Measurements from ENCODE around the gene IGF1R.

IGF1R gene

DNA sequence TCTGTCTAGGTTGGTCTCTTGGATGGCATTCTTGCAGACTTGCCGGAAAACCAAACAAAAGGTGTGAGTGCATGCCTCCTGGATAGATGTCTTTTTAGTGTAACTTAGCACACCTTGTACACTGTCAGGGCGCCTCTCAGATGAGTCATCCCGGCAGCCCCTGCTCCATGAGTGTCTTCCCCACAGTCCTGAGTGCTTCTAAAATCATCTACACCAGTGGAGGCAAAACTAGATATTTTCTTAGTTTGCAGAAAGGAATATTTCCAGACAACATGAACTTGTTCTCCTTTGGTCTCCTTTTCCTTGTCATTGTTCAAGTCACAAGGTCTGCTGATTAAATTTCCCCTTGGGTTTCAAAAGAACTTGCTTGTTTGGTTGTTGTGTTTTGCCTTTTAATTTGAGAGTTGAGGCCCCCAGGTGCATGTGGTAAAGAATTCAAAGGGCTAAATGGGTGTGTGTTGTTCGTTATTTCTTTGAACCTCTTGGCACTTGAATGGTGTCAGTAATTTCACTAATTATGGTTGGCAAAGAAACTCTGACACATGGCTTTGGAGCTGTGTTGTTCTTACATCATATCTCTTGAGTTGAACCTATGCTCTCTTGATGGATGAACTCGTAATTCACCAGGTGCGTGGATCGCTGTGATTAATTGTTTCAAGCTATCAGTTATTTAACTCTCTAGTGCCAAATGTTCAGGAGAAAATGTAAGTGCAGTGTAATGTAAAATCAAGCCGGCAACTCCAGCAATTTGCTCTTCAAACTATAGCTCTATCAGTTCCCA lies 98.2 kb downstream of the IGF1R start:
- Mint-ChIP-seq H3K4me1 (ENCODE audit: low read depth in 2 of 2) (peaks cover 0 to 5% of the 10 kb centered on the region in 2 donors), H3K27me3 (peaks cover 12 to 28% of the 10 kb centered on the region in 2 donors), H3K4me3 (no peak overlapping the region), H3K36me3 (ENCODE audit: insufficient read depth) (peaks cover 3% of the 10 kb centered on the region), H3K9me3 (no peaks in the 10 kb centered on the region), H3K27ac (no peak overlapping the region)
- ATAC-seq (replicated peaks) = no peak
- DNase-seq = no peak

- H3K27ac Mint-ChIP-seq = no peak overlapping the region
- H3K36me3 Mint-ChIP-seq (ENCODE audit: insufficient read depth) = no peaks in the 10 kb centered on the region
- ATAC-seq (replicated peaks) (no peak), DNase-seq (no peak)
- no peak overlapping the region for H3K4me3 Mint-ChIP-seq
- no peaks in the 10 kb centered on the region for H3K4me1 Mint-ChIP-seq (ENCODE audit: low read depth in 2 of 2)
- H3K9me3 Mint-ChIP-seq = no peaks in the 10 kb centered on the region
- peaks cover 0 to 6% of the 10 kb centered on the region in 2 donors for H3K27me3 Mint-ChIP-seq
Measured at GRCh38 chr15:98751767-98752166, 103.4 kb downstream of the IGF1R start.

GRCh38 chr15:98753726-98754656 lies 105.7 kb downstream of the IGF1R start:
- H3K4me3 Mint-ChIP-seq = no peak overlapping the region
- no peak overlapping the region for H3K27ac Mint-ChIP-seq
- DNase-seq (no peak), ATAC-seq (replicated peaks) (no peak)
- no peaks in the 10 kb centered on the region for H3K36me3 Mint-ChIP-seq (ENCODE audit: insufficient read depth)
- no peaks in the 10 kb centered on the region for H3K4me1 Mint-ChIP-seq (ENCODE audit: low read depth in 2 of 2)
- H3K27me3 Mint-ChIP-seq = peaks cover 0 to 9% of the 10 kb centered on the region in 2 donors
- no peaks in the 10 kb centered on the region for H3K9me3 Mint-ChIP-seq

DNA sequence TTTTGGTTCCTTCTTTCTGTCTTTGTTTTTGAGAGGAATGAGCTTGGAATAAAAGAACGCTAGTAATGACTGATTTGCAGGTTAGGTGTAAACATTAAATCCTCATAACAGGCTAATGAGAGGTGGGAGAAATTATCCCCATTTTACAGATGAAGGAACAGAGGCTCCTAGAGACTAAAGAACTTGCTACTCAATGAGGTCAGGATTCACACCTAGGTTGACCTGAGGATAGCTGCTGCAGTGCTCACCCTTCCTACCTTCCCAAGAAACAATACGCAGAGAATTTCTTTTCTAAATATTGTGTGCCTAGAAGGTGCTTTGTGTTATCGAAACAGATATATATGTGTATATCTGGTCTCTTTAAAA lies 106.3 kb downstream of the IGF1R start:
- H3K27me3 Mint-ChIP-seq = peaks cover 0 to 14% of the 10 kb centered on the region in 2 donors
- H3K9me3 Mint-ChIP-seq = no peaks in the 10 kb centered on the region
- no peak for ATAC-seq (replicated peaks)
- no peaks in the 10 kb centered on the region for H3K4me1 Mint-ChIP-seq (ENCODE audit: low read depth in 2 of 2)
- no peak overlapping the region for H3K4me3 Mint-ChIP-seq
- no peak overlapping the region for H3K27ac Mint-ChIP-seq
- no peaks in the 10 kb centered on the region for H3K36me3 Mint-ChIP-seq (ENCODE audit: insufficient read depth)
- DNase-seq = no peak

GRCh38 chr15:98755138-98755537 lies 106.8 kb downstream of the IGF1R start:
- ATAC-seq (replicated peaks) = no peak
- DNase-seq = no peak
- peak overlapping the region in 1 of 2 donors; percentile 41 for H3K27ac Mint-ChIP-seq
- H3K36me3 Mint-ChIP-seq (ENCODE audit: insufficient read depth) = no peaks in the 10 kb centered on the region
- H3K4me1 Mint-ChIP-seq (ENCODE audit: low read depth in 2 of 2) = no peaks in the 10 kb centered on the region
- no peak overlapping the region for H3K4me3 Mint-ChIP-seq
- H3K27me3 Mint-ChIP-seq = peaks cover 0 to 14% of the 10 kb centered on the region in 2 donors
- H3K9me3 Mint-ChIP-seq = no peaks in the 10 kb centered on the region

- DNase-seq = no peak
- Mint-ChIP-seq H3K4me3 (no peak overlapping the region), H3K9me3 (no peaks in the 10 kb centered on the region), H3K27me3 (peaks cover 0 to 19% of the 10 kb centered on the region in 2 donors), H3K4me1 (ENCODE audit: low read depth in 2 of 2) (peaks cover under 1 to 3% of the 10 kb centered on the region in 2 donors), H3K27ac (no peak overlapping the region), H3K36me3 (ENCODE audit: insufficient read depth) (no peaks in the 10 kb centered on the region)
- ATAC-seq (replicated peaks) = no peak
Measured at GRCh38 chr15:98755781-98756180, 107.4 kb downstream of the IGF1R start.

DNA sequence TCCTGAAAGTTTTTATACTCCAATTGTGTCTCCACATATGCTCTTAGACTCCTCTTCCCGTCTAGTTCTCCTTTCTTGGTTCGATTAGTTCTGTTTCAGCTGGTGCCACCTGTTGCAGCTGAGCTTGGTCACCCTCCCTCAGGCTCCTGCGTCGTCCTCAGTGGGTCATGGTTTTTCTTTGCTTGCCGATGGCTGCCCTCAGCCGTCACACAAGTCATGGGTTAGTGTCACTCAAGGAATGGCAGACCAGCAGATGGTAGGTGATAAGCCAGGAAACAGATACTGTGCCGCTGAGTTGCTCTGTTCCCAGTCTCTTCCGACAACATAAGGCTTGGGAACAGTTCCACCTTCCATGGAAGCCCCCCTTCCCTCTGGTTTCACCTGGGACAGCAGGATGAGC lies 109.9 kb downstream of the IGF1R start:
- DNase-seq (no peak), ATAC-seq (replicated peaks) (no peak)
- Mint-ChIP-seq H3K4me1 (ENCODE audit: low read depth in 2 of 2) (peaks cover 4 to 9% of the 10 kb centered on the region in 2 donors), H3K27me3 (peaks cover 0 to 23% of the 10 kb centered on the region in 2 donors), H3K36me3 (ENCODE audit: insufficient read depth) (no peaks in the 10 kb centered on the region), H3K27ac (no peak overlapping the region), H3K4me3 (no peak overlapping the region), H3K9me3 (no peaks in the 10 kb centered on the region)

- Mint-ChIP-seq H3K27me3 (peaks cover 0 to 23% of the 10 kb centered on the region in 2 donors), H3K27ac (no peak overlapping the region), H3K4me3 (no peak overlapping the region), H3K9me3 (no peaks in the 10 kb centered on the region), H3K4me1 (ENCODE audit: low read depth in 2 of 2) (peaks cover 4 to 9% of the 10 kb centered on the region in 2 donors), H3K36me3 (ENCODE audit: insufficient read depth) (no peaks in the 10 kb centered on the region)
- DNase-seq = no peak
- no peak for ATAC-seq (replicated peaks)
Measured at GRCh38 chr15:98759277-98759676, 110.9 kb downstream of the IGF1R start.

GRCh38 chr15:98760112-98760826 lies 111.9 kb downstream of the IGF1R start:
- peaks cover 4 to 9% of the 10 kb centered on the region in 2 donors for H3K4me1 Mint-ChIP-seq (ENCODE audit: low read depth in 2 of 2)
- peaks cover 0 to 23% of the 10 kb centered on the region in 2 donors for H3K27me3 Mint-ChIP-seq
- no peak overlapping the region for H3K4me3 Mint-ChIP-seq
- no peaks in the 10 kb centered on the region for H3K36me3 Mint-ChIP-seq (ENCODE audit: insufficient read depth)
- H3K27ac Mint-ChIP-seq = no peak overlapping the region
- ATAC-seq (replicated peaks) (no peak), DNase-seq (no peak)
- H3K9me3 Mint-ChIP-seq = no peaks in the 10 kb centered on the region

DNA sequence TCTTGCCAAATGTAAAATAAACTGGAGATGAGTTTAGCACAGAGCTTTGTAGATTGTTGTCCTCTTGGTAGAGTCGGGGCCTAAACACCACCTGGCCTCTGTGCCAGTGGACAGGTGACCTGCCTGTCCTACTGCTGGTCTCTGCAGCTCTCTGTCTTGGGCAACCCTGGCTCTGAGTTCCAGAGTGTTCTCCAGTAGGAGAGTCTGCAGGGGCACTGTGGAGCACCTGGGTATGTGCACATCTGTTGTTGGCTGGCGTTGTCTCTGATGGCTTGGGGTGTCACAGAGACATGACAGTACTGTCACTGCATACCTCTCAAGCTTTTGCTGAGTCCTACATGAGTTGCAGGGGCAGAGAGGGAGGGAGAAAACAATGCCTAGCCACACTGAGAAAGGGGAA lies 112.6 kb downstream of the IGF1R start:
- peaks cover 6 to 28% of the 10 kb centered on the region in 2 donors for H3K27me3 Mint-ChIP-seq
- no peak overlapping the region for H3K27ac Mint-ChIP-seq
- H3K4me3 Mint-ChIP-seq = no peak overlapping the region
- no peak for ATAC-seq (replicated peaks)
- no peak for DNase-seq
- H3K4me1 Mint-ChIP-seq (ENCODE audit: low read depth in 2 of 2) = peaks cover 4 to 9% of the 10 kb centered on the region in 2 donors
- H3K9me3 Mint-ChIP-seq = no peaks in the 10 kb centered on the region
- no peaks in the 10 kb centered on the region for H3K36me3 Mint-ChIP-seq (ENCODE audit: insufficient read depth)

DNA sequence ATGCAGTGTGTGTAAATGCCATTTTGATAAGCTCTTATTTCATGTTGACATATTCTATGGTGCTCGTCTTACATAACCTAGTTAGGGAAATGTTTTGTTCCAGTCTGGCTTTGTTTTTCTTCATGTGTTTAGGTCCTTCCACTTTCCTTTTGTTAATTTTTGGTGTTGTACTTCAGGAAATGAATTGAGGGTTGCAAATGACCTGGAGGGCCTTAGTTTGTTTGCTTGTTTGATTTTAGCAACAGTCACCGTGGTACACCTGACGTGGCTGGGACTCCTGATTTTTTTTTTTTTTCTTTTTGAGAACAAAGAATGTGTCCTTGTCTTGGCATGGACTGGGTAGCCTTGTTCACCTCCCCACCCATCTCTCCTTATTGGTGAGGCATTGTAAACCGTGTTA lies 114.8 kb downstream of the IGF1R start:
- no peak for ATAC-seq (replicated peaks)
- Mint-ChIP-seq H3K4me3 (no peak overlapping the region), H3K4me1 (ENCODE audit: low read depth in 2 of 2) (peaks cover 4 to 9% of the 10 kb centered on the region in 2 donors), H3K36me3 (ENCODE audit: insufficient read depth) (no peaks in the 10 kb centered on the region), H3K27me3 (peaks cover 9 to 33% of the 10 kb centered on the region in 2 donors), H3K9me3 (no peaks in the 10 kb centered on the region), H3K27ac (no peak overlapping the region)
- no peak for DNase-seq

DNA sequence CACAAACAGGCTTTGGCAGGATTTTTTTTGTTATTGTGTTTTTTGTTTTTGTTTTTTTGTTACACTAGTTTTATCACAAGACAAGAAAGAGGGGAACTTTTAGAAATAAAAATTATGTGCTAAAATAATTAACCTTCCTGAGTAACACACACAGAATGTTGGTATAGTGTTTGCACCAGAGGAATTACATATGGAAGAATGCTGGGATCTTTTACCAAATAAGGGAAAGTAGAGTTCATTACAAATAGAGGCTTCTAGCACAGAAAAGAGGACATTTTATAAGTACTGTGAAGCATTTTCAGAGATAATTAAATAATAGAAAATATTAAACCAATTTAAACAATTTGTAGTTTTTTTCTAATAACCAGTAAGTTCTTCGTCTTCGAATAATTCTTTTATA lies 116.0 kb downstream of the IGF1R start:
- H3K4me3 Mint-ChIP-seq = no peak overlapping the region
- no peaks in the 10 kb centered on the region for H3K9me3 Mint-ChIP-seq
- ATAC-seq (replicated peaks) = no peak
- no peaks in the 10 kb centered on the region for H3K36me3 Mint-ChIP-seq (ENCODE audit: insufficient read depth)
- H3K4me1 Mint-ChIP-seq (ENCODE audit: low read depth in 2 of 2) = peaks cover 4 to 9% of the 10 kb centered on the region in 2 donors
- no peak overlapping the region for H3K27ac Mint-ChIP-seq
- DNase-seq = no peak
- H3K27me3 Mint-ChIP-seq = peaks cover 9 to 22% of the 10 kb centered on the region in 2 donors

GRCh38 chr15:98765610-98766009 lies 117.3 kb downstream of the IGF1R start:
- H3K9me3 Mint-ChIP-seq = no peaks in the 10 kb centered on the region
- H3K4me3 Mint-ChIP-seq = no peak overlapping the region
- DNase-seq (no peak), ATAC-seq (replicated peaks) (no peak)
- H3K27ac Mint-ChIP-seq = no peak overlapping the region
- peaks cover 9 to 24% of the 10 kb centered on the region in 2 donors for H3K27me3 Mint-ChIP-seq
- peaks cover 4 to 7% of the 10 kb centered on the region in 2 donors for H3K4me1 Mint-ChIP-seq (ENCODE audit: low read depth in 2 of 2)
- no peaks in the 10 kb centered on the region for H3K36me3 Mint-ChIP-seq (ENCODE audit: insufficient read depth)

Data from effector memory CD8-positive, alpha-beta T cell (primary cell).